NCI-H1105 treated with DMSO at 0.1 percent for 48 hours (cell line): Measurements from ENCODE around the gene AFG1L.
"Not testable (repeated sequence)": the region's sequence is repeated elsewhere in the genome, so short reads cannot be mapped to it uniquely, and the experiment has no call there.

ENCODE experiments used
- DNase-seq: peaks from one replicate; lab custom pipeline; 2025; lab: John Stamatoyannopoulos, UW

The AFG1L gene

GRCh38 chr6:108353853-108354252 is 59.0 kb downstream of the AFG1L start:
- DNase-seq = no peak

GRCh38 chr6:108355120-108355519 is 60.3 kb downstream of the AFG1L start:
- DNase-seq = no peak

GRCh38 chr6:108355890-108356289 is 61.0 kb downstream of the AFG1L start:
- no peak for DNase-seq

DNA sequence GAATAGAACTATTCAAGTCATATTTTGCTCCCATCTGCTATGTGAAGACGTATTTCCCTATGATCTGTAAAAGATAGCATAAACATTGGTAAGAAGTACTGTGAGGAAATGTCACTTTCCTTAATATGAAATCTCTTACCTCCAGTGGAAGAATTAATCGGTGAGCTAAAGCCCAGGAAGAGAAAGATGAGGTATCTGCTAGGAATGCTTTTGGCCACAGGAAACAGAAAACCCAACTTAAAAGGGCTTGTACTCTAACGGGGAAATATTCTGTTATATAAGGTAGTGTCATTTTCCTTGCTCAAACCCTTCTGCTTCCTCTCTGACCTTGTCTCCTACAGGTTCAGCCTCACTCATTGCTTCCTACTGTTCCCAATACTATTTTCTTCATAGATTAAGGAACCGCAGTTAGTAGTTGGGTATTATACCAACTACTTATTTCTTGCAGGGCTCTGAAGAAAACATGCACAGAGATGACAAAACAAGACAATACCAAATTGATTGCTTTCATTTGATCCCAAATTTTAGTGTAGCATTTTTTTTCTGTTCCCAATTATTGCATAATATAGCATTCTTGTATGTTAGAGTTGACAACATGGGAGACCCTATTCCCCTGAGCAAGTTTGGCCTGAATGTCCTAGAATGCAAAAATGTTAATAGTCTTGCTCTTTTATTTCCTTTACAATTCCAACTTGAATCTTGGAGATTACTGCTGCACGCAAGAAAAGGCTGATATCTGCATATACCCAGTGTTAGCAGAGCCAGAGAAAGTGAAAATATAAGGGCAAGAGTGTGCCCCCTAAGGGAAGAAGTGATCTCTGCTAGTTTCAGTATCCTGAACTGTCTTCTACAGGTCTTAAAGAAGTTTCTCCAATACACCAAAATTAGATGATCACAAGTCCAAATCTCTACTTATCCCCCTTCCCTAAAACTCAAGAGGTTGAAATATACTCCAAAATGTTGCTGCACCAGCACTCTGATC is 65.3 kb downstream of the AFG1L start:
- DNase-seq = no peak

DNA sequence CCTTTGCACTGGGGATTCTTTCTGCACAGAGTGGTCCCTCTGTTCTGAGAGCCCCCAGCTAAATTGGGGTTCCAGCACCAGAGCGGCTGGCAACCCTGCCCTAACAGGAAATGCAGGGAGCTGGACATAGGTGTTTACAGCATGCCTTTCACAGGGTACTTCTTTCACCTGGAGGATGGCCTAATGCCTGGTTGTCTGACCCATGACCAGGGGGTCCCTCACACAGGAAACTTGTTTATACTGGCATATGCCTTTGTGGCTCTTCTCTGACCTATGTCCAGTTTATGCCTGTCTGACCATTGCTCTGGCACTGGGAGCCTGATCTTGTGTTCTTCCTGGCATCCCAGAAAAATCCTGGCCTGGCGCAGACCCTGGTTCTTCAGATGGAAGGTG is 66.1 kb downstream of the AFG1L start:
- no peak for DNase-seq

DNA sequence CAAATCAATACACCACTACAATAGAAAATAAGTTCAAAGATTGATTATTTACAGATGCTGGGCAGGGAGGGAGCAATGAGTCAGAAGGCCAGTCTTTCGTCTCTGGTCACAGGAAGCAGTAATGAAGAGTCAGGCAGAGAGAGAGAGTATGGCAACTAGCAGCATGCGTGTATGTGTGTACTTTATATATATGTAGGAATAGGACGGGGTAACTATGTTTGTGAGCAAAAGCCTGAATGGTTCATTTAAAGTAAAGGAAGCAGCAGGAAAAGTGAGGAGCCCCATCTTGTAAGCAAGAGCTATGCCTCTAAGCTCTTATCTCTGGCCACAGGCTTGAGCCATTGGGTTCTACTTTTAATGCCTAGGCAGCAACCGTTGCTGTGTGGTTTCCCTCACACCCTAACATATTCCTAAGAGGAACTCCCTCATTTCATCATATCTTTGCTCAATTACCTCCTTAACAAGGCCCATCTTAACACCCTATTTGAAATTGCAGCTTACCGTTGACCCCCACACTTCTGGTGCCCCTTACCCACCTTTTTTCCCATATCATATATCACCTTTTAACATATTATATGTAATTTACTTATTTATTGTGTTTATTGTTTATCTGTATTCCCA is 66.6 kb downstream of the AFG1L start:
- no peak for DNase-seq

DNA sequence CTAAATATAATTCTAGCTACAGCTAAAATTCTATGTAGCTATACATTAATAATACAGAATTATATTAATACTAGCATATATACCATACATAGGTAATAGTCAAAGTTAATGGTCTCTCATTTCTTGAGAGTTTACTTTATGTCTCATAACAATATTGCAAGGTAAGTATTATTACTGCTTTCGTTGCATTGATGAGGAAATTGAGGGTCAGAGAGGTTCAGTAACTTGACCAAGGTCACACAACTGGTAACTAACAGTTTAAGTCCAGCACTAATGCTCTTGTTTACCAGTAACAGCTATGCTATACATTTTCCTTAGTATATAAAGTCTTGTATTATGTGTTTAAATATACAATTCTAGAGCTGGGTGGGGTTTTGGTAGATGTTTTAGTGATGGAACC is 67.6 kb downstream of the AFG1L start:
- no peak for DNase-seq

- DNase-seq = no peak
These were observed 68.3 kb downstream of the AFG1L start for GRCh38 chr6:108363113-108363512.

GRCh38 chr6:108363889-108364313 is 69.0 kb downstream of the AFG1L start:
- DNase-seq = no peak

DNA sequence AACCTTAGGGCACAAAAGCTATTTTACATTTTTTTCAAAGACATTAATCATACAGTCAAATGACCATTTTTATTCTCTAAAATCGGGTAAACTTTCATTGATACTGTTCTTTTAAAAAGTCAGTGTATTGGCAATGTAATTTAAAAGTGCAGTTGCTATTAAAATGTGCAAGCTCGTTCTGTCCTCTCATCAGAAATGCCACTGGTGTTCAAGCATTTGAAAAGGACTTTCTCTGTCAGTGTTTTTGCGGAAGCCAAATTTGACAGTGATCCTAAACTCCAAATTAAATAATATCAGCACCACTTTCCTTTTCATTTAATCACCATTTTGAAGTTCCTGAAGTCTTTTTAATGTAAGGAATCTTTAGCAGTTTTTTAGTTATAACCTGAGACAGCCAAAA is 69.6 kb downstream of the AFG1L start:
- no peak for DNase-seq

DNA sequence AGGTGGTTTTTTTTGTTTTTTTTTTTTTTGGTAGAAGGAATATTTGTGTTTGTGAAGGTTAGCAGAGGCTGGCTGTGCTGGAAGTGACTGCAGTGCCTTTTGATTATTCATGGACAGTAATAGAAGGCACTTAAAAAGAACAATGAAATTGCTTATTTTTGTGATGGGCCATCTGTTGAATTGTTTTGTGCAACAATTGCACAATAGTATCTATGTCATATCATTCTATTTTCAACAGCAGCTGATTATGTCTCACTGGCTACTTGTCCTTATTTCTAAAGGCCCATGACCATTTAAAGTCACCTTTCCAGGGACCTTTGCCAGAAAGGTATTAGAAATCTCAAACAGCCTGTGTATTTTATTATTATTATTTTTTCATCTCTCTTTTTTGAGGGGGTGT is 70.6 kb downstream of the AFG1L start:
- no peak for DNase-seq

DNA sequence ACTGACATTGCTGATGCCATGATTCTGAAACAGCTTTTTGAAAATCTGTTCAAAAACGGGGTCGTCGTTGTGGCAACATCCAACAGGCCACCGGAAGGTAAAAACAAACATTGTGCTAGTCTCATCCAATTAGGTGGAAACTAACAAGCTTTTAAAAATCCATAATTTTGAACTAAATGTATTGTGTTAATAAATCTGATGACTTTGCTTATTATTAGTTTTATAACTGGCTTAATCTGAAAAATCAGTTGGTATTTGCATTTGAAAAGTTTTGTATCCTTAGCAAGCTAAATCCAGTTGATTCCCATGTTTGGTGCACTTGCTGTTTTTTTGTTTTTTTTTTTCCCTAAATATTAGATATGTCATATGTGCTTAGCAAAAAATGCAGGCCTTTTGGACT is 71.4 kb downstream of the AFG1L start:
- DNase-seq = no peak

DNA sequence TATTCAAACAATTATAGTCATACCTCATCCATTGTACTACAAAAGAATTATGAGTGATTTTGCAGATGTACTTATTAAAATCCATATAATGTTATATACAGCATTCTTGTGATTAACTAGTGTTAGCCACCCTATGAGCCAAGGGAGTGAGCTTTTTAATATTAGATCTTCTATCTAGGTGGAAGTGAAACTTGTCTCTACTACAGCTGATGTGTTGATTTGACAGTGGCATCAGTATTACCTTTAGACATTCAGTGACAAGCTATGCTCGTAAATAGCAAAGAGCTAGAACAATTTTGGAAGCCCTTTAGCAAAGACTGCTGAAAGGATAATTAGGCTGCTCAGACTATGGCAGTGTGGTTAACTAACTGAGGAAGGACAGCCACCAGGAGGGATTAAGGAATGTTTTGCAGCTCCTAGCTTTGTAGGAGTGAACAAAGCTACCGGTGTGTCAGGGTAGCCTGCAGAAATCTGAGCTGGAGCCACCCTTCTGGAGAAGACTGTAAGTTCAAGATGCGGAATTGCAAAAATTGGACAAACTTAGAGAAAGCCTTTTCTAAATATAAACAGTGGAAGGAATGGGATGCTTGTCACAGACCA is 73.7 kb downstream of the AFG1L start:
- no peak for DNase-seq

DNA sequence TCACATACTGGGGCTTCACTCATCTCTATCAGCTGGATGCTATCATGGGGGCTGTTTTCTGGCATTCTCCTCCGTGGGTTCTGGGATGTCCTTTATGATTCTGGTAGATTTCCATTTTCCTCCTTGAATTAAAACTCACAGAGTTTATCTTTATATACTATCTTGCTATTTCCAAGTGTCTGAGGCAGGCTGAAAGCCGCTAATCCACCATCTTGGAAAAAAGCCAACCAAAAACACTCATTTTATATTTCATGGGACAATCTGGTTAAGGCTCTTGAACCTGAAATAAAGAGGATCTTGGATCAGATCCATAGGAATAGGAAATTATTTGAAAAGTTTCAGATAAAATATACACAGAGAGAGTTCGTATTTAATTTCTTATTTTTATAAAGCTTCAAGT is 86.0 kb downstream of the AFG1L start:
- no peak for DNase-seq

DNA sequence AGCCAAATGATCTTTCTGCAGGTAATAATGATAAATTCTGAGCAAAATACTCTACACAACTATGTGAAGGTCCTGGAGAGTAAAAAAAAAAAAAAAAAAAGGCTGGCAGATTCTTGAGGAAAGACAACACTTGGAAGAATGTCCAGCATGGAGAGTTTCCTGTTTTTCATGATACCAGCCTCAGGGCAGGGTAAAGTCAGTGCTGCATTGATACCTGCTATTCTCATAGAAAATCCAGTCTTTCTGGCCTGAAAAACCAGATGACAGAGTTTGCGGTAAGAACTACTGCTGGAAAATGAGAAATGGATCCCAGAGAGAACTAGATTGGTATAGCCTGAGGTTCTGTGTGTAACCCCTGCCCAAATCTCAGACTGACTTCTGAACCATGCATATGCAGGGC is 89.1 kb downstream of the AFG1L start:
- DNase-seq = no peak

GRCh38 chr6:108389190-108389589 is 94.3 kb downstream of the AFG1L start:
- not testable (repeated sequence) for DNase-seq

DNA sequence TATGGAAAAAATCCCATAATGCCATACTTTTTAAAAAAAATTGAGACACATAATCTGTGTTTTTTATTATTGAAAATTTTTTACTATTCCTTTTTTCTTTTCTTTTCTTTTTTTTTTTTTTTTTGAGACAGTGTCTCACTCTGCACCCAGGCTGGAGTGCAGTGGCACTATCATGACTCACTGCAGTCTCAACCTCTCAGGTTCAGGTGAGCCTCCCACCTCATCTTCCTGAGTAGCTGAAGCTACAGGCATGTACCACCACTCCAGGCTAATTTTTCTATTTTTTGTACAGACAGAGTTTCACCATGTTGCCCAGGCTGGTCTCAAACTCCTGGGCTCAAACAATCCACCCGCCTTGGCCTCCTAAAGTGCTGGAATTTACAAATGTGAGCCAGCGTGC is 100.4 kb downstream of the AFG1L start:
- DNase-seq = no peak

- no peak for DNase-seq
These were observed 108.4 kb downstream of the AFG1L start for GRCh38 chr6:108403236-108403635.

DNA sequence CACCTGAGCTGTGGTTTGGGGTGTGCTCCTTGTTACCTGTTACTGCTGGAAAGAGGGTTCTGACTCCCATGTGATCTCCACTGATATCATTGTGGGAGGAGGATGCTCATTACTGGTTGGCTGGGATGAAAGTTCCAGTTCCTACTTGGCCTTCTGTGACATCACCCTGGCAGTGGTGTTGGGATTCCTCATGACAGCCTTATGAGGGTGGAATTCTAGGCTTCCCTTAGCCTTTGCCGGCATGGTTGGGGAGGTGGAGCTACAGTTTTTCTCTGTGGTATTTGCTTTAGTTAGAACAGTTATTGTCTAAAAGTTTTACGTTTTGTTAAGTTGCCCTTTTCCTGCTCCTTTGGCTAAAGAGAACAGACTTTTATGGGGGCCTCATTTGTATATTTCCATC is 112.1 kb downstream of the AFG1L start:
- no peak for DNase-seq

DNA sequence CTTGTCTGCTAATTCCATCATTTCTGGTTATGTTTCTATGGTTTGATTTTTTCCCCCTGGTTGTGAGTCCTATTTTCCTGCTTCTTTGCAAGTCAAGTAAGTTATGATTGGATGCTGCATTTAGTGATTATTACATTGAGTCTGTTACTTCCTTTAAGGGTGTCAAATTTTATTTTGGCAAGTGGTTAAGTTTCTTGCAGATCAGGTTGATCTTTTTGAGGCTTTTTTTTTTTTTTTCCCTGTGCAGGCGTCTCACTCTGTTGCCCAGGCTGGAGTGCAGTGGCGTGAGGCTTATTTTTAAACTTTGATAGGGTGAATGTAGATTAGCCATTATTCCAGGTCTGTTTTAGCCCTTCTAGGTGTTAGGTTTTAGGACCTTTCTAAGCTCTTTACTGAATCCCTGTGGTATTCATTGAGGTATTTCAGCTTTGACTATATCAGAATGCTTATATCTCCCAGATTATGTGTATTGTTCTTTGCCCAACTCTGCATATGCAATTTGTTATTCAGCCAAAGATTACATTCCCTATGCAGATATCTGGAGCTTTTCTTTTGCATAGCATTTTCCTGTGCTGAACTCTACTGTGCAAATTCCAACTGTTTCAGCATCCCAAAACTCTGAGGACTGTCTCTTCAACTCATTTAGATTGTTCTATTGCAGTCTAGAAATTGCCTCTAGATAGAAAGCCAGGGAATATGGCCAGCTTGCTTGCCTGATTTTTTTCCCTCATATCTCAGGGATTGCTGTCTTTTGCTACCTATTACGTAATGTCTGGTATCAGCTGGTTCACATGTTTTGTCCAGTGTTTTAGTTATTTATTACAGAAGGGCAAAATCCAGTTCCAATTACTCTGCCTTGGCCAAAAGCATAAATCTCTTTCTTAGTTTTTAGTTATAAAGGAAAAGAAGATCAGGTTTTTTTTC is 113.3 kb downstream of the AFG1L start:
- no peak for DNase-seq

DNA sequence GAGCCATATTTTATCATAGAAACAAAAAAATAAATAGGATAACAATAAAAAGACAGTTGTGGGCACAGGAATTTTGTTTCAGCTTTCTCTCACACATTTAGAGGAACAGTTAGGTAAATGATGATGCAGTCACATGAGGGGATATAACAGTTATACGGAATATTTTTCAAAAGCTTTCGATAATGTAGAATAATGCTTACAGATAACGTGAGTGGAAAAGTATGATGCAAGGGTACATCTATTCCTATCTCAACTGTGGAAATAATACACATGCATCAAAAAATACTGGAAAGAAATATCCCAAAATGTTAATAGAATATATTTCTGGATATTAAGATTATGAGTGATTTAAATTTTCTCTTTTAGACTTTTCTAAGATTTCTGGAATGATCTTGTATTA is 114.0 kb downstream of the AFG1L start:
- no peak for DNase-seq
